Upper lobe of right lung (tissue), 1 donor: ENCODE data around the gene GIMD1. TPM values are rescaled to one million over a fixed set of nuclear protein-coding genes. Genes with fewer than 3 reads are reported as not detected.

Experiments used
- ATAC-seq: fragments of 200-7000 bp; cut with Tn5 transposase; one replicate; pipeline ENCODE4 v1.9.1; 2020; ENCODE audit warnings: mild to moderate bottlenecking, moderate library complexity
- DNase-seq: peaks from one replicate; pipeline ENCODE4 v3.0.0-alpha.2; 2020
- H3K27ac ChIP-seq: fragments of 200-600 bp; one replicate; pipeline ENCODE4 v1.8.0; 2022
- H3K27me3 ChIP-seq: fragments of 200-600 bp; one replicate; pipeline ENCODE4 v1.8.0; 2022; ENCODE audit warnings: mild to moderate bottlenecking
- H3K36me3 ChIP-seq: fragments of 200-600 bp; one replicate; pipeline ENCODE4 v1.8.0; 2022
- H3K4me1 ChIP-seq: fragments of 200-600 bp; one replicate; pipeline ENCODE4 v1.8.0; 2022
- H3K4me3 ChIP-seq: fragments of 200-600 bp; one replicate; pipeline ENCODE4 v1.8.0; 2022; ENCODE audit warnings: mild to moderate bottlenecking
- H3K9me3 ChIP-seq: fragments of 200-600 bp; one replicate; pipeline ENCODE4 v1.8.0; 2022
- CTCF ChIP-seq: fragments of 200-600 bp; IDR thresholded peaks from one replicate; pipeline ENCODE4 v1.8.0; 2022; ENCODE audit warnings: antibody characterized with exemption
- intact Hi-C: fragments of 100-400 bp; cut with DNase I; formaldehyde crosslinking; loops from one replicate; pipeline ENCODE4 v1.11.0; 2022
- total RNA-seq: library from RNA; stranded (reverse); fragmentation: NEBNext Ultra II Directional; extraction: Animal tissue kit (Norgen Biotek cat#: 25700); gene quantifications from one replicate; pipeline ENCODE4 v1.2.1, GENCODE V29; 2021
- donor health status: DM: no; HTN: yes; CAD: no; lungs with severe emphysema.

GIMD1 gene
- total RNA-seq, 1 donor from 2014 or later = not detected

DNA sequence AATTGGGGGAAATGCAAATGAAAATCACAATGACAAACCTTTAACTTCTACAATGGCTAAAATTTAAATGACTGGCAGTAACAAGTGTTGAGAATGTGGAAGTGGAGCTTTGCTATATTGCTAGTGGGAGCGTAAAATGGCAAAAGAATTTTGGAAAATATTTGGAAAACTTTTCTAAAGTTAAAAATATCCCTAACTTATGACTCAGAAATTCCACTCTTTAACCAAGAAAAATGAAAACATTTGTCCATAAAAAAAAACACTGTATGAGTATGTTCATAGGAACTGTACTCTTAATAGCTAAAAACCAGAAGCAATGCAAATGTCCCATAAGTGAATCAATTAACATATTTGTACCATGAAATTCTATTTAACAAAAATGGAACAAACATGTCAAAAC is 56.2 kb downstream of the GIMD1 start:
- H3K4me1 ChIP-seq = peaks cover 13% of the 10 kb centered on the region
- peaks cover under 1% of the 10 kb centered on the region for H3K36me3 ChIP-seq
- no peaks in the 10 kb centered on the region for H3K27me3 ChIP-seq
- intact Hi-C loops = no loop called here
- TF ChIP-seq CTCF = no peak
- DNase-seq (no peak), ATAC-seq (no peak)
- H3K4me3 ChIP-seq = no peak overlapping the region
- H3K27ac ChIP-seq = no peak overlapping the region
- H3K9me3 ChIP-seq = no peaks in the 10 kb centered on the region

Other genes starting within 250 kb of the GIMD1 start
- gene TBCK, start 52.6 kb downstream of the GIMD1 start, total RNA-seq = 51.7 TPM
- 42.9 TPM for gene AIMP1, start 52.2 kb downstream of the GIMD1 start, total RNA-seq